C4-2B (cell line): ENCODE data around the gene CRYGS.

Source experiments
- H3K27ac ChIP-seq: fragments of 450-650 bp; 2 replicates; pipeline ENCODE4 v1.5.1; 2017
- ZFX ChIP-seq: fragments of 450-650 bp; IDR thresholded peaks from 2 replicates; pipeline ENCODE4 v1.6.1; 2017
- TF ChIP-seq, protein P1 (sequence below): fragments of 450-650 bp; conservative IDR thresholded peaks from 2 replicates; pipeline ENCODE4 v1.5.1; 2017; ENCODE audit warnings: mild to moderate bottlenecking

Gene CRYGS

DNA sequence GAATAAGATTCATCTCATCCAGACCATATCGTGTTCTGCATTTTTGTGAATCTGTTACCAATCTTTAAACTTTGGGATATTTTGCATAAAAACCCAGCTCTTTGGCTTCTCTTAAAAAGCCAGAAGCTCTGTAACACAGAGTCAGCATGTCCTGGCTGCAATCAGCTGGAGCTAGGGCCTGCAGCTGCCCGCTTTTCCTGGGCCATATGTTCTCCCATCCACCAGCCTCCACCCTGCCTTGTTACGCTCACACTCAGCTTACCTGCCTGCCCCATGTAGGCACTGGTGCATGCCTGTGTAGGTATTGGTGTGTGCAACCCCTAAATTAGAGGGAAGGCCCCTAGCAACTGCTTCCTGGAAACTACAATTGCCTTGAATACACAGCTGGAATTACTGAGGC lies 48.2 kb downstream of the CRYGS start:
- no peak for TF ChIP-seq ZFX
- TF ChIP-seq, protein P1, sequence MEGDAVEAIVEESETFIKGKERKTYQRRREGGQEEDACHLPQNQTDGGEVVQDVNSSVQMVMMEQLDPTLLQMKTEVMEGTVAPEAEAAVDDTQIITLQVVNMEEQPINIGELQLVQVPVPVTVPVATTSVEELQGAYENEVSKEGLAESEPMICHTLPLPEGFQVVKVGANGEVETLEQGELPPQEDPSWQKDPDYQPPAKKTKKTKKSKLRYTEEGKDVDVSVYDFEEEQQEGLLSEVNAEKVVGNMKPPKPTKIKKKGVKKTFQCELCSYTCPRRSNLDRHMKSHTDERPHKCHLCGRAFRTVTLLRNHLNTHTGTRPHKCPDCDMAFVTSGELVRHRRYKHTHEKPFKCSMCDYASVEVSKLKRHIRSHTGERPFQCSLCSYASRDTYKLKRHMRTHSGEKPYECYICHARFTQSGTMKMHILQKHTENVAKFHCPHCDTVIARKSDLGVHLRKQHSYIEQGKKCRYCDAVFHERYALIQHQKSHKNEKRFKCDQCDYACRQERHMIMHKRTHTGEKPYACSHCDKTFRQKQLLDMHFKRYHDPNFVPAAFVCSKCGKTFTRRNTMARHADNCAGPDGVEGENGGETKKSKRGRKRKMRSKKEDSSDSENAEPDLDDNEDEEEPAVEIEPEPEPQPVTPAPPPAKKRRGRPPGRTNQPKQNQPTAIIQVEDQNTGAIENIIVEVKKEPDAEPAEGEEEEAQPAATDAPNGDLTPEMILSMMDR, result no peak
- H3K27ac ChIP-seq, result peak overlapping the region; percentile 69

DNA sequence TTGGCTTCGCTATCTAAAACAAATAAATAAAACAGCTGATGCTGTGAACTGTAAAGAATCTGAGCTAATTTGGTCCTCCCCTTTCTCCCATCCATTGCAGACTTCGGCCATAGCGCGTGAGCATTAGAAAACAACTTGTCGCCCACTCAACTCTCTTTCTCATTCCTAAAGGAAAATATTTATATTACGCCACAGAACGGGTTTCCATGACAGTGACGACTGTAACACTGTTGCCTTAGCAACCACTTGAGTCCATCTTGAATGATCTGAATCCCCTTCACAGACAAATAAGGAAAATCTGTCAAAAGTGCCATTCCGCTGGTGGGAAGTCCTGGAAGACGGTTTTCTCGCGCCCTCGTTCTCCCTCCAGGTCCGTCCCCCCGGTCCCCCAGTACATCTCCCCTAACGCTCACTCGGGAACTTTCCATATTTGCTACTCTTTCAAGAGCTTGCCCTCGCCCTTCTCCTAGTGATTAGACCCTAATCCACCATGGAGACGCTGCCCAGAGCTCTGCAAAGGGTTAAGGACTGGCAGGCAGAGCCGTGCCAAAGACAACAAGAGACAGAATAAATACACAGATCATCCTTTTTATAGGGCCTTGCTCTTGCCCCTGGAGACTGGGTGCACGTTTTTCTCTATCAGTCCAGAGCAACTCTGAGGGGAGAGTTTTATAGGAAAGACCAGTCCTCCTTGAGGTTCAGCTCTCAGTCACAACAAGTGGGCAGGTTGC lies 50.5 kb downstream of the CRYGS start:
- H3K27ac ChIP-seq, result peak overlapping the region; percentile 69
- TF ChIP-seq, protein P1, result no peak
- TF ChIP-seq ZFX, result no peak

DNA sequence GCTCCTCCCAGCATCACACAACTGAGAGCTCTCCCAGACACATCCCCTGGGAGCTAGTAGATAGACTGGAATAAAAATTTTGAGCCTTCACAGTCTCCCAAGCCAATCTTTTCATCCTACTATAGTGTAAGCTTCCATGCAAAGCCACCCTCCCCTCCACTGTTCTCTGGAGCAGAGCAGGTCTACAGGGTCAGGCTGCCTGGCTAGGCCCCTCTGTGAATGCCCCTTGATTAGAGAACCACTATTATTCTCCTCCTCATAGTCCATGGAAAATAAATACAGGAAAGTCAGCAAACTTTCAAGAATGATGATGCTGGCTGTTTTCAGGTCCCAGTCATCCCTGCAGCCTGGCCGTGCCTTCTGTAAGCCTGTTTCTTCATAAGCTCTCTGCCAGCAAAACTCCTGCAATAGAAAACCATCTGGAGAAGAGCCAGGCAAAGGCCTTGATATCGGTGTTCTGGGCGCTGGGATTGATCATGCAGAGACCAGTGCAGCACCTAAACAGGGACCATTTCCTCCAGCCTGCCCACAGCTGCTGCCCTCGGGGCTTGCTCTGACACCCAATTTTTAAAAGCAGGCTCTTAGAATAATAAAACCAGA lies 51.7 kb downstream of the CRYGS start:
- TF ChIP-seq, protein P1, result no peak
- no peak for TF ChIP-seq ZFX
- peak overlapping the region; percentile 4; the same call in 1 of the 2 replicates for H3K27ac ChIP-seq

DNA sequence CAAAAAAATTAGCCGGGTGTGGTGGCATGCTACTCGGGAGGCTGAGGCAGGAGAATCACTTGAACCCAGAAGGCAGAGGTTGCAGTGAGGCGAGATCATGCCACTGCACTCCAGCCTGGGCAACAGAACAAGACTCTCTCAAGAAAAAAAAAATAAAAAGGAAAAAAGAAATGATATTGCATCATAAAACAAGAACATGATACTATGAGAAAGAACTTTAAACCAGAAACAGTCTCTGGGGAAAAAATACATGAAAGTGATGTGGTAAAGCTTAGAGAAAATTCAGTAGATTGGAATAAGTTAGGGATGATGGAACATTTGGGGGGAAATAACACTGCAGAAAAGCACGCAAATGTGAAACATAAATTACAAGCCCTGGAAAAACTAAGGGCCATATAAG lies 54.7 kb downstream of the CRYGS start:
- no peak overlapping the region for H3K27ac ChIP-seq
- no peak for TF ChIP-seq ZFX
- TF ChIP-seq, protein P1, result no peak
